Thoracic aorta (tissue), 2 donors: ENCODE measurements around the gene SCCPDH. TPM values are rescaled to one million over a fixed set of nuclear protein-coding genes. Genes with fewer than 3 reads are reported as not detected.

Experiments
- ATAC-seq: fragments of 150-250 bp; one replicate; pipeline ENCODE4 v1.8.0; 2017; ENCODE audit warnings: low read depth; ENCODE audit not compliant: insufficient number of reproducible peaks, low FRiP score
- DNase-seq: peaks from one replicate; pipeline ENCODE4 v3.0.0-alpha.2; 2020; ENCODE audit warnings: low spot score
- H3K27ac ChIP-seq, 2 donors: fragments of 200-600 bp; sonication (generic); 1 replicate in 1 of 2; 2 replicates in 1 of 2; pipeline ENCODE4 v1.5.1; 2016; ENCODE audit warnings: mild to moderate bottlenecking in 2 of 2, moderate library complexity in 2 of 2
- H3K27me3 ChIP-seq: fragments of 200-600 bp; sonication (generic); replicated peaks from 2 replicates; pipeline ENCODE4 v1.6.0; 2016; ENCODE audit warnings: mild to moderate bottlenecking; ENCODE audit not compliant: insufficient read depth
- H3K36me3 ChIP-seq: fragments of 200-600 bp; sonication (generic); one replicate; pipeline ENCODE4 v1.5.1; 2016
- H3K4me1 ChIP-seq, 2 donors: fragments of 200-600 bp; sonication (generic); 1 replicate in 1 of 2; 2 replicates in 1 of 2; pipeline versions ENCODE4 v1.5.1 to v1.6.0; 2016; ENCODE audit warnings: low read depth in 2 of 2, mild to moderate bottlenecking in 1 of 2; ENCODE audit not compliant: control insufficient read depth in 1 of 2
- H3K4me3 ChIP-seq: fragments of 200-600 bp; sonication (generic); 2 replicates; pipeline ENCODE4 v1.5.1; 2016; ENCODE audit warnings: mild to moderate bottlenecking
- H3K9me3 ChIP-seq: fragments of 200-600 bp; sonication (generic); 2 replicates; pipeline ENCODE4 v1.5.1; 2016
- CTCF ChIP-seq: fragments of 200-600 bp; sonication (generic); IDR thresholded peaks from one replicate; pipeline ENCODE4 v1.5.1; 2019; ENCODE audit warnings: antibody characterized with exemption
- total RNA-seq, 2 donors: library from RNA; depleted of rRNA; stranded (reverse); fragments of >200 nt; gene quantifications; one replicate each; pipeline versions ENCODE4 v1.1.0 to v1.2.3, GENCODE V29; 2016

SCCPDH gene
- total RNA-seq, 2 donors from 2014 or later = 12.8 to 14.4 TPM

DNA sequence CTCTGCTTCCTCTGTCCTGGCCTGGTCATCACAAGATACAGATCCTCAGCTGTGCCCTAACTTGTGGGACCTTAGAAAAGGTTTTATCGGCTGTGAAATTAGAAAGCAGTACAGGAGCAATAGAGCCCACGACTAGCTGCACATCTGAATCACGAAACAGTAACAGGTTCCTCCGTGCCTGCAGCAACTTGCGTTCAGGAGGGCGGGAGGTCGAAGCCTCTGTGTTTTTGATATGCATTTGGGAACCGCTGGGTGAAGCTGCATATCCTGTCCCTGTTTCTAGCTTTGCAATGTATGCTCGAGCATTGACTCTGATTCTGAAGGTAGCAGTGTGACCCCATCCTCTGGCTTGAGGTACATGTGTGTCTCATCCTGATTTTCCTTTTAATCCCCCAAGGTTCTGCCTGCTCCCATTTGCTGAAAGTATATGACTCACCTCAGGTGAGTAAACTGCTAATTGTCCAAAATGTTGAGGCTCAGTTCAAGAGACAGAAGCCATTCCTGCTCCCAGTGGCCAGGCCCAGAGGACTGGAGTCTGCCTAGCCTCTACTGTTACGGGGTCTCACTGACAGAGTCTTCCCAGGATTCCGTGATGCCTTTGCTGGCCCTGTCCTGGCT, 44.3 kb downstream of the SCCPDH start:
- H3K9me3 ChIP-seq = no peaks in the 10 kb centered on the region
- H3K4me3 ChIP-seq = no peak overlapping the region
- no peaks in the 10 kb centered on the region for H3K27me3 ChIP-seq
- ATAC-seq (no peak), DNase-seq (no peak)
- peaks cover 15% of the 10 kb centered on the region for H3K36me3 ChIP-seq
- no peaks in the 10 kb centered on the region for H3K4me1 ChIP-seq
- no peak for TF ChIP-seq CTCF
- H3K27ac ChIP-seq = no peak overlapping the region

DNA sequence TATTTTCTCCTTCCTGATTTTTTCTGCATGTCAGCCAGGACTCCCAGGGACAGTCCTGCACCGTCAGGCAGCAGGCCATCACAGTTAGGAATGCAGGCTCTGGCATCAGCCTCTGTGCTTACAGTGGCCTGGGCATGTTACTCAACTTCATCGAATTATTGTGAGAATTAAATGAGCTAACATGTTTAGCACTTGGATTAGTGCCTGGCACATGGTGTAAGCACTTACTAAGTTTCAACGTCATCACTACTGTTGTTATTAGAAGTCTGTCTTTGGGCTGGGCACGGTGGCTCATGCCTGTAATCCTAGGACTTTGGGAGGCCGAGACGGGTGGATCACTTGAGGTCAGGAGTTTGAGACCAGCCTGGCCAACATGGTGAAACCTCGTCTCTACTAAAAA, 45.1 kb downstream of the SCCPDH start:
- H3K27ac ChIP-seq = no peak overlapping the region
- ATAC-seq = peak; percentile 55
- TF ChIP-seq CTCF = no peak
- H3K27me3 ChIP-seq = no peaks in the 10 kb centered on the region
- DNase-seq = no peak
- no peak overlapping the region for H3K4me3 ChIP-seq
- H3K4me1 ChIP-seq = no peaks in the 10 kb centered on the region
- H3K36me3 ChIP-seq = peaks cover 15% of the 10 kb centered on the region
- H3K9me3 ChIP-seq = no peaks in the 10 kb centered on the region

DNA sequence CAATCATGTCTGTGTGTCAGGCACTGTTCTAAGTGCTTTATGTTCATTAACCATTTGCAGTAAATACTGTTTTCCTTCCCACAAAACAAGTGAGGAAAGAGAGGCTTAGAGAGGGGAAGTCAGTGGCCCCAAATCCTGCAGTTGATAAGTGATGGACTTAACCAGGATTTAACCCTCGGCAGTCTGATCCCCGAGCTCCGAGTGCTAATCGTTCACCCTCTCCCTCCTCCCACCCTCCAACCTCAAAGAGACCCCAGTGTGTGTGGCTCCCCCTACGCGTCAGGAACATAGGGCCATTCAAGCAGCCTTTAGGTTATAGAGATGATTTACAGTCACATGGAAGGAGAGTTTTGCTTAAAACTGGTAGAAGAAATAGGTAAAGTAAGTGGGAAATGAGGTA, 47.2 kb downstream of the SCCPDH start:
- peaks cover 11% of the 10 kb centered on the region for H3K36me3 ChIP-seq
- no peak overlapping the region for H3K27ac ChIP-seq
- H3K27me3 ChIP-seq = no peaks in the 10 kb centered on the region
- ATAC-seq (no peak), DNase-seq (no peak)
- no peak overlapping the region for H3K4me3 ChIP-seq
- H3K4me1 ChIP-seq = no peaks in the 10 kb centered on the region
- no peaks in the 10 kb centered on the region for H3K9me3 ChIP-seq
- no peak for TF ChIP-seq CTCF

- no peak for DNase-seq
- no peaks in the 10 kb centered on the region for H3K4me1 ChIP-seq
- no peak overlapping the region for H3K27ac ChIP-seq
- no peaks in the 10 kb centered on the region for H3K27me3 ChIP-seq
- no peak for TF ChIP-seq CTCF
- no peak for ATAC-seq
- no peaks in the 10 kb centered on the region for H3K9me3 ChIP-seq
- peaks cover 8% of the 10 kb centered on the region for H3K36me3 ChIP-seq
- H3K4me3 ChIP-seq = no peak overlapping the region
These were observed 48.5 kb downstream of the SCCPDH start for GRCh38 chr1:246772686-246773085.

GRCh38 chr1:246773213-246773641, 49.0 kb downstream of the SCCPDH start:
- H3K27me3 ChIP-seq = no peaks in the 10 kb centered on the region
- H3K36me3 ChIP-seq = peaks cover 8% of the 10 kb centered on the region
- ATAC-seq = no peak
- H3K27ac ChIP-seq = no peak overlapping the region
- H3K4me1 ChIP-seq = no peaks in the 10 kb centered on the region
- DNase-seq = no peak
- TF ChIP-seq CTCF = no peak
- no peak overlapping the region for H3K4me3 ChIP-seq
- no peaks in the 10 kb centered on the region for H3K9me3 ChIP-seq
